ENCODE data around the gene CHST4.
"Not testable (repeated sequence)": the region's sequence is repeated elsewhere in the genome, so short reads cannot be mapped to it uniquely, and the experiment has no call there.

CHST4 gene

GRCh38 chr16:71573387-71574094 lies 47.3 kb downstream of the CHST4 start:
- CTCF ChIA-PET: no interaction called here
- POLR2A ChIA-PET (ENCODE audit: low non-redundant PET): no interaction called here
- no peak for DNase-seq (ENCODE audit: low spot score)
- no peak for TF ChIP-seq CTCF (conservative IDR thresholded peaks at IDR 0.05; ENCODE audit: low read depth)
- no peak overlapping the region for H3K27ac ChIP-seq

GRCh38 chr16:71574702-71575101 lies 48.5 kb downstream of the CHST4 start:
- H3K27ac ChIP-seq: no peak overlapping the region
- ChIA-PET POLR2A (ENCODE audit: low non-redundant PET) (no interaction called here), CTCF (no interaction called here)
- TF ChIP-seq CTCF (conservative IDR thresholded peaks at IDR 0.05; ENCODE audit: low read depth): no peak
- DNase-seq (ENCODE audit: low spot score): no peak

GRCh38 chr16:71576971-71577370 lies 50.7 kb downstream of the CHST4 start, which contains the start of gene TAT:
Gene TAT, minus strand, starts transcription at chr16:71577092. Its CDS starts 677 bp downstream, at chr16:71576415.
- no peak for DNase-seq (ENCODE audit: low spot score)
- H3K27ac ChIP-seq: no peak within 1 kb of the TSS
- POLR2A ChIA-PET (ENCODE audit: low non-redundant PET): no interaction called here
- no peak for TF ChIP-seq CTCF (conservative IDR thresholded peaks at IDR 0.05; ENCODE audit: low read depth)
- CTCF ChIA-PET: interaction anchor here (0.5 kb wide), 1 partner anchor 20 kb away, joined by 3 read pairs; no protein-coding TSS in a partner anchor

- DNase-seq (ENCODE audit: low spot score); POLR2A ChIA-PET (ENCODE audit: low non-redundant PET); H3K27ac ChIP-seq: not testable (repeated sequence)
- CTCF ChIA-PET: interaction anchor here (0.6 kb wide), 1 partner anchor 29 kb away, joined by 6 read pairs; no protein-coding TSS in a partner anchor
These were observed 56.3 kb downstream of the CHST4 start for GRCh38 chr16:71582553-71582848.

- no peak for DNase-seq (ENCODE audit: low spot score)
- TF ChIP-seq CTCF (conservative IDR thresholded peaks at IDR 0.05; ENCODE audit: low read depth): no peak
- H3K27ac ChIP-seq: no peak overlapping the region
- ChIA-PET CTCF (interaction anchor here (0.9 to 1.1 kb wide), 2 partner anchors 26 to 35 kb away, joined by 3 to 4 read pairs; no protein-coding TSS in a partner anchor), POLR2A (ENCODE audit: low non-redundant PET) (interaction anchor here (0.6 kb wide), 1 partner anchor 21 kb away, joined by 3 read pairs; no protein-coding TSS in a partner anchor)
These were observed 58.5 kb downstream of the CHST4 start for GRCh38 chr16:71584543-71585317.

GRCh38 chr16:71585318-71585703 lies 59.1 kb downstream of the CHST4 start:
- ChIA-PET POLR2A (ENCODE audit: low non-redundant PET) (no interaction called here), CTCF (interaction anchor here (0.6 to 0.9 kb wide), 2 partner anchors 36 to 931 kb away, joined by 3 to 4 read pairs; no protein-coding TSS in a partner anchor)
- TF ChIP-seq CTCF (conservative IDR thresholded peaks at IDR 0.05; ENCODE audit: low read depth): no peak
- DNase-seq (ENCODE audit: low spot score): no peak
- no peak overlapping the region for H3K27ac ChIP-seq

All from RWPE1 (cell line).